Muscle of back (tissue), 11 donors: ENCODE results near the gene SLFN11. TPM values are rescaled to one million over a fixed set of nuclear protein-coding genes. Genes with fewer than 3 reads are reported as not detected.
"Not testable (repeated sequence)": the region's sequence is repeated elsewhere in the genome, so short reads cannot be mapped to it uniquely, and the experiment has no call there.

Experiments used
- DNase-seq, 3 donors: peaks; one replicate each; pipeline versions ENCODE4 v3.0.0 to v3.0.0-alpha.2; 2013
- polyA plus RNA-seq, 10 donors: library from polyadenylated mRNA; unstranded; fragments of 120-200 nt; gene quantifications; one replicate each; pipeline ENCODE4 v1.2.1, GENCODE V29; 2013; ENCODE audit not compliant: insufficient read length in 10 of 10

SLFN11 gene
- polyA plus RNA-seq, 10 donors, result 7.5 to 19.9 (median 14.2) TPM

DNA sequence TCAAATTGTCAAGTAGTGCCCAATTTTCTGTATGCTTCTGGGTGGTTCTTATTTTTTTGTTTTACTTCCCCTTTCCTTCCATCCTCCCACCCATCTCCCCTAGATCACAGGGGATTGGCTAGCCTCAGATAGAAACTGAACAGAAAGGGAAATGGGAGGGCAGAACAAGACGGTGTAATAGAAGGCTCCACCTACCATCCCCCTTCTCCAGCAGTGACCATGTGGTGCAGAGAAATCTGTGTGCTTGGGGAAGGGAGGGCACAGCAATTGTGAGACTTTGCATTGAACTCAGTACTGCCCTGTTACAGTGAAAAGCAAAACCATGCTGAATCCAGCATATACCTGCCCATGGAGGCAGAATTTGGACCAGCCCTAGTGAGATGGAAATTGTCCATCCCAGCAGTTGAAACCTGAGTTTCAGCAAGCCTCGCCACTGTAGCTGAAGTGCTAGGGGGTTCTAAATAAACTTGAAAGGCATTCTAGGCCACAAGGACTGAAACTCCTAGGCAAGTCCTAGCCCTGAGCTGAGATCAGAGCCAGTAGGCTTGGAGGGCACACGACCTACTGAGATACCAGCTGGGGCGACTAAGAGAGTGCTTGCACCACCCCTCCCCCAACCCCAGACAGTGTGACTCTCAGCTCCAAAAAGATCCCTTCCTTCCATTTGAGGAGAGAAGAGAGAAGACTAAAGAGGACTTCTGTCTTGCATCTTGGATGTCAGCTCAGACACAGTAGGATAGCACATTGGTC is 5.2 kb downstream of the SLFN11 start:
- DNase-seq, result peak in 1 of 3 donors; percentile 37

DNA sequence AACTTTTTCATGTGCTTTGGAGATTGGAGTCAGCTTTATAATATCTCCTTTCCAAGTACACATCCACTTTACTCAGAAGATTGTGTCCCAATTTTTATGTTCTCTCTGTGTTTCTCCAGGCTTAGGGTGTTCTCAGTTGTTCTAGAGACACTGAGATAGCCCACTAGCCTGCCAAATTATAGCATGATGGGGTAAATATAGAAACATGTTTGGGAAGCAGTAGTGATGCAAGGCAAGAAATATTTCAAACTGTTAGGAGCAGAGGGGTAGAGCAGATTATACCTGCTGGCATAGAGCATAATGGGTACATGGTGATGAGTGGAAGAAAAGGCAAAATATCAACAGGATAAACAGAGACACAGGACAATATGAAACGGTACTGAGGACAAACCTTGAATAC is 12.4 kb downstream of the SLFN11 start:
- DNase-seq, result no peak

DNA sequence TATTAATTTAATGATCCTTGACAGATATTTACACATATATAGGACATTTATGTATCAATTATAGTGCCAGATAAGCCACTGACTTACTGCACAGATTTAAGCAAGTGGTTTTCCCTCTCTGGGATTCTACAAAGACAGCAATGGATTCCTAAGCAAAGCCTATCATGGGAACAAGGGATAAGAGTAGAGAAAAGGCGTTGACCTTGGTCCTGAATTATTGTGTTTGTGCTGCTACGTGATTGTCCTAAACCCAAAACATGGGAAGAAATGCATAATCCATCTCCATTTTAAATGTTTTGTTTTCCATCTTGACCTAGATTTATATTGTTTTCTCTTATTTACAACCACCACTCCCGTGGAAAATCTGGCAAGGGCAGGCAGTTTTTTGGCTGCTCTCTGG is 14.0 kb downstream of the SLFN11 start:
- DNase-seq, result no peak

DNA sequence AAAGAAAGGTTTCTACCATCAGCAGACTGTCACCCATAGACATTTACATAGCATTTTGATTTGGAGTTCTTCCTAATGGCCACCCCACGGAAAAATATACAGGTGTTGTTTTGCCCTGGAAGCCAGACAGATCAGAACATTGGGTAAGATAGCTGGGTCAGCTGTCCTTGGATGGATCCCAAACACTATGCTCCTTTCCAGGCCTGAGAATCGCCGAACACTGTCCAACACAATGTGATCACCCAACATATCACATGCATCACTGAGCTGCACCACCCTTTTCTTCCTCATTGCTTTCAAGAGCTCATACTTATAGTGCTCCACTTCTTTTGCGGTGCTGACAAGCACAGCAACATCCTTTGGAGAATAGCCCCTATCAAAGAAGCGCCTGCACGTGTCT is 21.1 kb downstream of the SLFN11 start:
- no peak for DNase-seq

DNA sequence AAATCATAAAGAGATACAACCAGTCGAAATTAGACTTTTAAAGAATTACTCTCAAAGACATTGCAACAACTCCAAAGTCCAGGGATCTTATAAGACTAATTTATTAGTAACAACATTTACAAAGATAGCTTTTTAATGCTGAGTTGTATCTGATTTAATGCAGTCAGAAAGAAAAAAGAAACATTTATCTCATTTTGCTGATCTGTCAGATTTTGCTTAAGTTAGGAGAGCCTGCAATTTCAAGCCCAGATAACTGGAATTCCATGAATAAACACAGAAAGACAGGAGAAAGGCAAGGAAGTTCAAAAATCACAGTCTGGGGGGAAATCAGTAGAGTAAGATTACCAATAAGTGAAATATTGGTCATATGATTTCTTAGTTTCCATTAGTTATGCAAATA is 22.9 kb downstream of the SLFN11 start:
- DNase-seq, result no peak

DNA sequence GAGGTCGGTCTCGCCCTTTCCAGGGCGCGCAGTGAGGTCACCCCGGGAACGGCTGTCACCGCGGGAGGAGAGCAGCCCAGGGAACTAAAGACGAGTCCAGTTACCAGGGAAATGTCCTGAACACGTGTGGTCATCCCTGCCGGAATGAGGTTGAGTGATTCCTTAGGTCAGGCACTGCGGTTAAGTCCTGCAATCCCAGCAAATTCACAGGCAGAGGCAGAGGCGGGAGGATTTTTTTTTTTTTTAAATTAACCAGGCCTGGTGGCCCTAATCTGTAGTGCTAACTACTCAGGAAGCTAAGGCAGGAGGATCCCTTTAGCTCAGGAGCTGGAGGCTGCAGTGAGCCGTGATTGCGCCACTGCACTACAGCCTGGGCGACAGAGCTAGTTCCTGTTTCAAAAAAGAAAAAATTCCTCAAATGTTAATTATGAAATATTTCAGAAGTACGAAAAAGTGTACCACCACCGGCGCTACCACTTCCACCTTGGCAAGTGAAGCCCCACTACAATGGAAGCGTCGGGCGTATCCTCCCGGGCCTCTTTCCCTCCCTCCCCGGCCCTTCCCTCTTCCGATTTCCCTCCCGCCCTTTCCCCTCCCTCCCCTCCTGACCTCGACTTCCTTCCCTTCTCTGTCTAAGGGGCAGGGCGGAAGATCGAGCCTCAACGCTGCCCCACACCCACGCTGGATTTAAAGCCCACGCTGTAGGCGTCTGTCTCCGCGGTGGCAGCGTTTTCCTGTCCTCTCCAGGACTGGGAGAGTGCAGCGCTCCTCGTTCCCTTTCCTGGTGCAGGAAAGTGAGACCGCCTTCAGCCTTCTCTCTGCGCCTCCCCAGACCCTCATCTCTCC is 27.3 kb downstream of the SLFN11 start:
- peak; percentile 18 to 79 (median 72) for DNase-seq

DNA sequence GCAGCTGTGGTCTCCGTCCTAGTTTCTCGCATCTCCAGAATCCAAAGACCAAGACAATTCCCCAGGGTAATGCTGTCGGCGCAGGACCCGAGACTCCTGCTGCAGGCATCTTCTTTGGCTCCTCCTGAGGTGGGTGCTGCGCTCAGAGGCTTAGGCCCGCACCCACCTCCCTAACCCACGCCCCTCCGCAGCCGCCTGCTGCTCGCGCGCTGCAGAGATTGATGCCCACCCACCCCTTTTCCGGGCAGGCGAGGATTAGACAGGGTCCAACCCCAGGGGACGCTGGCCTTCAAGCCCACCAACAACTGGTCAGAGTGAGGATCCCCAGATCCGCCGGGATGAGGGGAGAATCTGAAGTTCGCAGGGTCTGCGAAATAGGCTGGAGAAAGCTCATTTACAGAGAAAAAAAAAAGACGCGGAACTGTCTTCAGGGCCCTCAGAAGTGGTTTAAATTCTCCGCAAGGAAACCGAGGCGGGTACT is 27.9 kb downstream of the SLFN11 start:
- no peak for DNase-seq

DNA sequence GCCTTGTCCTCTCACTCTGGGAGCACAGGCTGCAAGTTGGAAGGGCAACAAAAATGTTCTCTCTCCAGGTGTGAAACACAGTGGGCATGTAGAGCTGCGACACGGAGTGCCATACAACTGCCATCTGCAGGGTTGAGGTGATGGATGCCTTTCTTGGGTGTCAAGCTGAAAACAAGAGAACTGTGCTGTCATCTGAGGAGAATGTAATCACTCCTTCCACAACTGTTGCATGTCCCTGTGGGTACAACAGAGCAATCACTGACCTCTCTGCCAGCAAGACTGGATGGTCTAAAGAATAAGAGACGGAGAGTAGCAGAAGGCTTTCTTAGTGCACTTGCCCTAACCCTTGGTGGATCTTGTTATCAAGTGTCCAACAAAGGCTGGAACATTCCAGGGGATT is 29.2 kb downstream of the SLFN11 start:
- no peak for DNase-seq

DNA sequence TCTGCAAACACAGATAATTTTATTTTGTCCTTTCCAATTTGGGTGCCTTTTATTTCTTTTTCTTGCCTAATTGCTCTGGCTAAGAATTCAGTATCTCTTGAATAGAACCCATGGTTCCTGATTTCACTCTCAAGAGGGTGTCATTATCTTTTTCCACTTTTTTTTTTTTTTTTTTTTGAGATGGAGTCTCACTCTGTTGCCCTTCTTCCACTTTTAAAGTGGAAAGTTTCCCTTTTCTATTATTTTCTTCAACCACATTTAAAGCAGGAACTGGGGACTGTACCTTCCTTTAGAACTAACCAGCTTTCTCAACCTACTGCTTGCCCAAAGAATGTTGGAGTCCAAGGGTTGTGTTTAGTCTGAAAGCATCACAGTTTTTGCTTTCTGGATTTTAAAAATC is 31.1 kb downstream of the SLFN11 start:
- no peak for DNase-seq

DNA sequence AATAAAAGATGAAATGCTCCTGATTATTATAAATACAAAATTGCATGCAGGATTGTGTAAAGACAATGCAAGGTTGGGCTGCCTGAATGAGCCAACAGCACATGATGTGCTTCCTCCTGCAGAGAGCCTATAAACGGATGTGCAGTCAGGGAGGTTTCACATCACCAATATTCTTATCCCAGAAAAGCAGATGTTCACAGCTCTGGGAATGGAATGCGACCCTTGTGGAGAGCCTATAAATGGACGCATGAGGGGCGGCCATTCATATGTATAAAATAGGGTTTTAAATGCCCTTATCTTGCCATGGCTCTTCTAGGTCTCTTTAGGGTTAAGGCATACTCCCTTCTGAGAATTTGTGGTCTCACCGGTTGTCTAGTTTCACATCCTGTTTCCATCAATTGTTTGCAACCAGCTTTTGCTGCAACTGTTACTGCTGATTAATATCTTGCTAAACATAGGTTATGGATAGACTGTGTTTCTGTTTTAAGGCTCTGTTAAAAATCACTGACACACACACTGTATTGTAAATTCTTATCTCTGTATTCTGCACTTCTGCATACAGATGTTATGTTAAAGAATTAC is 31.9 kb downstream of the SLFN11 start:
- peak in 1 of 3 donors; percentile 7 for DNase-seq

DNA sequence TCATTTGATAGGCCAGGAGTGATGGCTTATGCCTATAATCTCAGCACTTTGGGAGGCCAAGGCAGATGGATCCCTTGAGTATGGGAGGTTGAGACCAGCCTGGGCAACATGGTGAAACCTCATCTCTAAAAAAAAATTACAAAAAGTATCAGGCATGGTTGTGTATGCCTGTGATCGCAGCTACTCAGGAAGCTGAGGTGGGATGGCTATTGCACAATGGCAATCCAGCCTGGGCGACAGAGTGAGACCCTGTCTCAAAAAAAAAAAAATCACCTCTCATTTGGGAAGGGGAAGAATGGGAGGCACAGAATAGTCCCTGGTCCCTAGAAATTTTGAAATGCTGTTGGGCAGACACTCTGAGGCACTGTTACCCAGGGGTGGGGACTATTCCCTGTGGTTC is 35.2 kb downstream of the SLFN11 start:
- no peak for DNase-seq

DNA sequence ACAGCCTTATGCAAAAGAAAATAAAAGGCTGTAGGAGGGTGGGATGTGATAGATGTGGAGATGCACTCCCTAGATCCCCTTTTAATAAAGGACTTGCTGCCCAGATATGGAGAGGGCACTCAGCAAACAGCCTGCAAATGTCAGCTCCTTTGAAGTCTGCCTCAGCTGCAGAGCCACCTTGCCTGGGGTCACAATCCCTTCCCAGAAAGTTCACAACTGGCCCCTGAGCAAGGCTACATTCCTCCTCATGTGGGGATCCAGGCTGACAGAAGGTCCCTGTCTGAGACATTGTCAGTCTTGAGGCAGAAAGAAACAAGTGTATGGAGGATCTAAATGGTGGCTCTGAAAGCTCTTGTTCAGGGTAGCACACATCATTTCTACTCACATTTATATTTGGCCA is 36.1 kb downstream of the SLFN11 start:
- DNase-seq, result no peak

DNA sequence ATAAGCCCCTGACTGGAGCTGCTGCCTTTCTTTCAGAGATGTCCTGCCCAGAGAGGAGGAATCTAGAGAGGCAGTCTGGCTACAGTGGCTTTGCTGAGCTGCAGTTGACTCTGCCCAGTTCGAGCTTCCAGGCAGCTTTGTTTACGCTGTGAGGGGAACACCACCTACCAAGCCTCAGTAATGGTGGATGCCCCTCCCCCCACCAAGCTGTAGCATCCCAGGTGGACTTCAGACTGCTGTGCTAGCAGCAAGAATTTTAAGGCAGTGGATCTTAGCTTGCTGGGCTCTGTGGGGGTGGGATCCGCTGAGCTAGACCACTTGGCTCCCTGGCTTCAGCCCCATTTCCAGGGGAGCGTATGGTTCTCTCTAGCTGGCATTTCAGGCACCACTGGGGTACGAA is 39.8 kb downstream of the SLFN11 start:
- DNase-seq, result not testable (repeated sequence)

DNA sequence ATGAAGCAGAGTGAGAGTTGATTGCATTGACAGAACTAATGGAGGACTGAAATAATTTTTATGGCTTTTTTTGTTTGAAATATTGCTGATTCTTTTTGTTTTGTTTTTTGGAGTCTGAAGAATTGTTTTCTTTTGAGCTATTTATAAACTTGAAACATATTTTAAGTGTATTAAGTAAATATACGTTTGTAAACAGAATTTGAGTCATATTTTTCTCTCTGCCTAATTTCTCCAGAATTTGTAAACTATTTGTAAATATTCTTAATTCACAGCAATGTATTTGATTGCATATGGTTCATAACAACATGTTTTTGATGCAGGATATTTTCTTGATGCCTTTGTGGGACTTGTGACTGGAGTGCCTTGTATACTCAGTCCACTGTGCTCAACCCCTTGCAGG is 50.7 kb downstream of the SLFN11 start:
- no peak for DNase-seq

DNA sequence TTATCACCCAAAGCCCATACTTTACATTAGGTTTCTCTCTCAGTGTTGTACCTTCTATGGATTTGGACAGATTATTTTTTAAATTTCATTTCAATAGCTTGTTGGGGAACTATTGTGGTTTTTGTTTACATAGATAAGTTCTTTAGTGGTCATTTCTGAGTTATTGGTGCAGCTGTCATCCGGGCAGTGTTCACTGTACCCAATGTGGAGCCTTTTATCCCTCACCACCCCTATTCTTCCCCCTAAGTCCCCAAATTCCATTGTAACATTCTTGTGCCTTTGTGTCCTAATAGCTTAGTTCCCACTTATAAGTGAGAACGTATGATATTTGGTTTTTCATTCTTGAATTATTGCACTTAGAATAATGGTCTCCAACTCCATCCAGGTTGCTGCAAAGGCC is 57.5 kb downstream of the SLFN11 start:
- DNase-seq, result no peak

DNA sequence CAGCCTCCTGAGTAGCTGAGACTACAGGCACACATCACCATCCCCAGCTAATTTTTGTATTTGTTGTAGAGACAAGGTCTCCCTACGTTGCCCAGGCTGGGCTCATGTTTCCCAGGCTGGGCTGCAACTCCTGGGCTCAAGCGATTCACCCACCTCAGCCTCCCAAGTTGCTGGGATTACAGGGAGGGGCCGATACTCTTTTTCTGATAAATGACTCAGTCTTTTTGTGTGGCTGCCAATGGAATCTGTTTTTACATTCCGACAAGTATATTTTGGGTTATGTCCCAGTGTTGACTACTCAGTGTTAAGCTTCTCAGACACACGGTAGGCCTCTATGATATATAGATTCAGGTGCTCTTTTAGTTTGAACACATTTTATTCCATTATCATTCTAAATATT is 58.1 kb downstream of the SLFN11 start:
- DNase-seq, result peak; percentile 15 to 86 (median 16)

DNA sequence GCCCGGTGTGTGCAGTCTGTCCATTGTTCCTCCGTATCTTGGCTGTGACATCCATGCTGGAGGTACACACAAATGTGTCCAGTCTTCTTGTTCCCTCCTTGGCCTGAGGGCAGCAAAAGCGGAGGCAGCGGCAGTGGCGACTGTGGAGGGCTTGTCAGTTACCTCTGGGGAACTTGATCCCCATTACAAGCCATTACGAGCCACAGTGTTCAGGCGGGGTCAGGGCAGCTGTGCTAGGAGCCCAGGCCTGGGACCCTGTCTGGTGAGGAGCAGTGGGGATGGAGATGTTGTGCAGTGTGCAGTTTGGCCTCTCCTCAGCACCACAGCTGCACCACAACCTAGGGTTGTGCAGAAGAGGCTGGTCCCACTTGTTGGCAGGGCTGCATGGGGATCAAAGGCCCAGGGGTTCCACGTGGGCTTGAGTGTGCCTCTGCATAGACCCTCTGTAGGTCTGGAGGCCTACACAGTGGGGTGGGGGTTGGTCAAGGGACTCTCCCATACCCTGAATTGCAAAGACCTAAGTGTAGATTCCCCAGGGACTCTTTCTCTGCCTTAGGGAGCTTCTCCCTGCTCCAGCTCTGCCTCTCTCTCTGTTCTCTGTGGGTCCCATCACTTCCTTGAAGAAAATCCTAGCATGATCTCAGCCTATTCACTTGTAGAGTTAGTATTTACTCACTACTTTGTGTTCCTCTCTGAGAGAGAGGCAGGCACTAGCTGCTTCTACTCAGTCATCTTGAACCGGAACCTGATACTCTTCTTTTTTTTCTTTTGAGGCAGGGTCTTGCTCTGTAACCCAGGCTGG is 58.8 kb downstream of the SLFN11 start:
- no peak for DNase-seq

DNA sequence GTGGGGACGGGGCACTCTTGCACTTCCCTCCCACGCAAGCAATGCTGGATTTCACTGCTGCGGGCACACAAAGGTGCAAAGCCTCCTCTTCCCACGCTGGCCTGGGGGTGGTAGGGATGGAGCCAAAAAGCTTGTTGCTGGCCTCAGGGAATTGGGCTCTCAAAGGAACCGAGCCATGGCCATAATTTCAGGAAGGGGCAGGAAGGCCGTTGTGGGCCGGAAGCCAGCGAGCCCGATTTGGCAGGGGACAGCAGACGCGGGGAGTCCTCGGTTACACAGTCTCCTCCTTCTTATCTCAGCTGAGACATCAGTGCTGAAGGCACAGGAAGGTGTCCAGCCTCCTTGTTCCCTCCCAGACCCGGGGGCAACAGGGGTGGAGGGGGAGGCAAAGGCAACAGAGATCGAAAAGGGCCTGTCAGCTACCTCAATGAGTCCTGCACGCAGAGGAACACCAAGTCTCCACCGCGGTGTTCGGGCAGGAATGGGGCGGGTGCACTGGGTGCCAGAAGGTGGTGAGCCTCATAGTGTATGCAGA is 59.5 kb downstream of the SLFN11 start:
- DNase-seq, result peak in 1 of 3 donors; percentile 11

DNA sequence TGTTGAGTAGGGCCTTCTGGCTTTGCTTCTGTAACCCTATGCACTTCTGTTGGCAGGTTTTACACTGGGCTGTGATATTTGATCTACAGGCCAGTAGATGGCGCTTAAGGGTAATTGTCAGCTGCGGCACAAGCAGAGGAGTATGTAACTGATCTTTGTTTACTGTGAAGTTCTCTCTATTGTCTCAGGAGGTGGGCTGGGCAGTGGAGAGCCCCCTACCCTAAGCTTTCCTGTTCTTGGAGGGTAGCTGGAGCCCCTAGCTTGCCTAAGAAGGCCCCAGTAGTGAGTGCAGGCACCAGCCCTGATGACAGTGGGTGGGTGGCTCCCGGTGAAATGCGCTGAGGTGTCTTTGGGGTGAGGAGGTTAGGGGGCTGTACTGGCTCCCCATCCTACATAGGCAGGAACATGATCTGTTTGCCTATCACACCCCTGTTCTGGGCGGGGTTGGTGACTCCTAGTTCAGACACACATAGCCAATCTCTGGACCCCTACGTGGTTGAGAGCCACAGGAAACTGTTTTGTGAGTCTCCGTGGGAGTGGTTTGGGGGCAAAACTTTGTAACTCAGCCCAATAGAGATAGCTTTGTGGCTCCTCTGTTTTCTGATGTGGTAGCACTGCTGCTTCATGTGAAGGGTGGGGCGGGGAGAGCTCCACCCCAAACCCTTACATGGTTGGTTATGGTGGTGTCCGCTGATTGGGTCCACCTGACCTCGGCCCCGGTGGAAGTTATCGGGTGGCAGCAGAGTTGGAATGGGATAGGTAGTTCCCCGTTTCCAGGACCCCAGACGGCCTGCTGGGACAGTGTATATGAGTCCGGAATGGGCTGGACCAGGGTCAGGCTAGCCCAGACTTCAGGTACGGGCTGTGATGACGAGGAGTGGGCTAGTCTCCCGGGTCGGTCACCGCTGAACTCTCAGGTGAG is 60.4 kb downstream of the SLFN11 start:
- peak; percentile 62 to 86 (median 75) for DNase-seq

DNA sequence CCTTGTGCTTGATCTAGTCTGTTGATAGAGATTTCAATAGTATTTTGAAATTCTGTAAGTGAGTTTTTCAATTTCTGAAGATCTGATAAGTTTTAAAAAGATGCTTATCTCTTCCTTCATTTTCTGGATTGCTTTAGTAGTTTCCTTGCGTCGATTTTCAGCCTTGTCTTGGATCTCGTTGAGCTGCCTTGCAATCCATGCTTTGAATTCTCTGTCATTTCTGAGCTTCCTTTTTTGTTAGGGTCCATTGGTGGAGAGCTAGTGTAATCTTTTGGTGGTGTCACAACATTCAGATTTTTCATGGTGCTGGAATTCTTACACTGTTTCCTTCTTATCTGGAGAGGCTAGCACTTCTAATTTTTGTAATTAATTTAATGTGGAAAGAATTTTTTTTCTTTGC is 61.1 kb downstream of the SLFN11 start:
- no peak for DNase-seq
